ENCODE results near the gene F9.
"Not testable (repeated sequence)": the region's sequence is repeated elsewhere in the genome, so short reads cannot be mapped to it uniquely, and the experiment has no call there.

Gene F9

GRCh38 chrX:139530550-139530949 is at the start of gene F9:
F9 (plus strand) TSS chrX:139530739; CDS start chrX:139530765, 26 bp downstream.
- in situ Hi-C loops (cut with MboI; ENCODE audit: low sequenced_read_pairs): no loop called here

GRCh38 chrX:139483699-139484098 is 46.8 kb upstream of the F9 start:
- in situ Hi-C loops (cut with MboI; ENCODE audit: low sequenced_read_pairs): no loop called here

DNA sequence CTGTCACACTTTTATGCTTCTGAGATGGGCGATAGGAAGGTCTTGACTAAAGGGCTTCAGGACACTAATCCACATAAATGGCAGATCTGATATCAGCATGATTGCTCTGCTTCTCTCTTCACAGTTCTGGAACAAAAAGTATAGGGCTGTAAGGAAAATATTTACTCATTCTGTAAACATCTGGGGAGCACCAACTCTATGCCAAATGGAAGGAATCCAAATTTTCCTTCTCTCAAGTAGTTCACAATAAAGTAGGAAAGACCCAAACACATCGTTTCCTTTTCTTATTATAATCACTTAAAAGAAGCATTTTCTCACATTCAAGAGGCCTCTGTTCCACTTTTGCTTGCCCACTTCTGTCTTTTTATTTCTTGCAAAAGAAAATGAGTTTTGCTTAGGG is 45.9 kb upstream of the F9 start:
- in situ Hi-C loops (cut with MboI; ENCODE audit: low sequenced_read_pairs): no loop called here

DNA sequence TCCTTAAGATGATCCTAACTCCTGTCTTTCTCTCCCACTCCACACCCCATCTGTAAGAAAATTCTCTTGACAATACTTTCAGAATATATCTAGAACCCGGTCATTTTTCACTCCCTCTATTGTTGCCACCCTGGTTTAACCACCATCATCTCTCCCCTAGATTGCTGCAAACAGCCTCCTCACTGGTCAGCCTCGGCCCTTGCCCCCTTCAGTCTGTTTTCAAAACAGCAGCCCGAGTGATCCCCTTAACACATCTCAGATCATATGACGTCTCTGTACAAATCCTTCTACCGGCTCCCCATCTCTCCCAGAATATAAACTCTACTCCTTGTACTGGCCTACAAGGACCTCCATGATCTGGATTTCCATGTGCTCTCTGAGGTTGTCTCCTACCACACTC is 35.2 kb upstream of the F9 start:
- in situ Hi-C loops (cut with MboI; ENCODE audit: low sequenced_read_pairs): no loop called here

DNA sequence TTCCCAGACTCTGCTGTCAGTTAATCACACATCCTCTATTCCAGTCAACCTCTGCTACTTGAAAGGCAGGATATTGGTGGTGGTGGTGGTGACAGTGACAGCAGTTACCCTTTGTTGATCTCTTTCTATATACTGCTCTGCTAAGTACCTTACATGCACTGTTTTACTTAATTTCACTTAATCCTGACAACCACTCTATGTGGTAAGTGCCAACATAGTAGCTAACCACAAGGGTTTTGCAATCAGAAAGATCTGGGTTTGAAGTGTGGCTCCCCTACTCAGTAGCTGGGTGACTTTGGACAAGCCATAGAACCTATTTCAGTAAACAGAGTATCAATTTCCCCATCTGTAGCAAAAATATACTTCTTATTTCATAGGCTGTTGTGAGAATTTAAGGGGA is 24.2 kb upstream of the F9 start:
- in situ Hi-C loops (cut with MboI; ENCODE audit: low sequenced_read_pairs): no loop called here

GRCh38 chrX:139508099-139508498 is 22.4 kb upstream of the F9 start:
- in situ Hi-C loops (cut with MboI; ENCODE audit: low sequenced_read_pairs): no loop called here

DNA sequence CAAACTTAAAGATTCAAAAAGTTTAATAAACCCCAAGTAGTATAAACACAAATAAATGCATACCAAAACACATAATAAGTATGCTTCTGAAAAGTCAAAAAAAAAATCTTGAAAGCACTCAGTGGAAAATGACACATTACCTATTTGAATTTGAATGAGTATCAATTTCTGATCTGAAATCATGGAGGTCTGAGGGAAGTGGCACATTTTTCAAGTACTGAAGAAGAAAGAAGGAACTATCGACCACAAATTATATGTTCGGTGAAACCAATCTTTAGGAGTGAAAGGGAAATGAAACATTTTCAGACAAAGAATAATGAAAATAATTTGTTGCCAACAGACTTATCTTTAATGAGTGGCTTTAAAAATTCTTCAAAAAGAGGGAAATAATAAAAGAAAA is 12.1 kb upstream of the F9 start:
- in situ Hi-C loops (cut with MboI; ENCODE audit: low sequenced_read_pairs): no loop called here

DNA sequence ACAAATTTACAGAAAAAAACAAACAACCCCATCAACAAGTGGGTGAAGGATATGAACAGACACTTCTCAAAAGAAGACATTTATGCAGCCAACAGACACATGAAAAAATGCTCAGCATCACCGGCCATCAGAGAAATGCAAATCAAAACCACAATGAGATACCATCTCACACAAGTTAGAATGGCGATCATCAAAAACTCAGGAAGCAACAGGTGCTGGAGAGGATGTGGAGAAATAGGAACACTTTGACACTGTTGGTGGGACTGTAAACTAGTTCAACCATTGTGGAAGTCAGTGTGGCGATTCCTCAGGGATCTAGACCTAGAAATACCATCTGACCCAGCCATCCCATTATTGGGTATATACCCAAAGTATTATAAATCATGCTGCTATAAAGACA is 1.7 kb upstream of the F9 start:
- in situ Hi-C loops (cut with MboI; ENCODE audit: low sequenced_read_pairs): not testable (repeated sequence)

- in situ Hi-C loops (cut with MboI; ENCODE audit: low sequenced_read_pairs): no loop called here
Measured at GRCh38 chrX:139532834-139533233, 2.3 kb downstream of the F9 start.

DNA sequence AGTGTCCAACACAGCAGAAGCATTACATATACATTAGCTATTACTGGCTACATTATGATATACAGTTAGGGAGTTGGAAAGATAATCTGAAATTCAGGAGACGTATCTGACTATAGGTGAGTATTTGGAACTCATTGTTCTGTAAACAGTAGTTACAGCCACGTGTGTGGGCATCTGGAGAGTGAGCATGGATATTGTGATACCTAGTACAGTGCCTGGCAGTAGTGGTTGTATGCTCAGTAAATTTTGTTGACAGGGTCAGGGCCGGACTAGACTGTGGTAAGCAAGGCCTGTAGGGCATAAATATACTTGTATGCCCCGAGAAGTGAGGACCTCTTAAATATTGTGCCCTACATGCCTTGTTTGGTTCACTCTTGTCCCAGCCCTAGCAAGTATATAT is 2.9 kb downstream of the F9 start:
- in situ Hi-C loops (cut with MboI; ENCODE audit: low sequenced_read_pairs): no loop called here

DNA sequence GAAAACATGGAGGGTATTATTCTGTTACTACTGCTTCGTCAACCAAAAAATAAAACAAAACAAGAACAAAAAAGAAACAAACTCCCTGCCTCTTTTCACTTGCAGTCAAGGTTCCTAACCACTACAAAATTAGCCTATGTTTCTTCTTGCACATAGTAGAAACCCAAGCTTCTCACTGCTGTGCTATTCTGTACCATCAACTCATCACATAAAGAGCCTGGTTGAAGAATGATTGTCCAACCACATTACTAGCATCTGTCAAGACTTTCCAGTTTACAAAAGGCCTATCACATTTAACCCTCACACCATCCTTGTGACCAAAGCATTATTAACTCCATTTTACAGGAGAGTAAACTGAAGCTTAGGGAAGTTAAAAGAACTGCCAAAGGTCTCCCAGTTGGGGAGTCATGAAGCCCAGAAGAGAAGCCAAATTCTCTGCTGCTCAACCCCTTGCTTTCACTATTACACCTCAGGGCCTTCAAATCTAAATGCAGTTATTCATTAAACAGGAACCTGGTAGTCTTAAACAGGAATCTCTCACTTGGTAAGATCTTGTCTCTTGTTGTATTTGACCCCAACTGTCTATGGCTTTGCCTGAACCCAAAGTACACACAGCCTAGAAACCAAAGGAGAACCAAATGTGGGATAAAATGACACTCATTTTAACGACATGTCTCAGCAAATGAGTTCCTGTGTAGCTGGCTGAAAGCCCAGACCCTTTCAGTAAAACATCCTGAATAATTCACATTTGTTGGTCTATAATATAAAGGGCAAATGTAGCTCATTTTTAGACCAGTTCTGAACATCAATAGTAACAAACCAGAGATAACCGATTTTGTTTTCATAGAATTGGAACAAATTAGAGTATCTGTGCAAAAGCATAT is 8.6 kb downstream of the F9 start:
- in situ Hi-C loops (cut with MboI; ENCODE audit: low sequenced_read_pairs): no loop called here

GRCh38 chrX:139542652-139543051 is 12.1 kb downstream of the F9 start:
- in situ Hi-C loops (cut with MboI; ENCODE audit: low sequenced_read_pairs): no loop called here

GRCh38 chrX:139543920-139544319 is 13.4 kb downstream of the F9 start:
- in situ Hi-C loops (cut with MboI; ENCODE audit: low sequenced_read_pairs): no loop called here

DNA sequence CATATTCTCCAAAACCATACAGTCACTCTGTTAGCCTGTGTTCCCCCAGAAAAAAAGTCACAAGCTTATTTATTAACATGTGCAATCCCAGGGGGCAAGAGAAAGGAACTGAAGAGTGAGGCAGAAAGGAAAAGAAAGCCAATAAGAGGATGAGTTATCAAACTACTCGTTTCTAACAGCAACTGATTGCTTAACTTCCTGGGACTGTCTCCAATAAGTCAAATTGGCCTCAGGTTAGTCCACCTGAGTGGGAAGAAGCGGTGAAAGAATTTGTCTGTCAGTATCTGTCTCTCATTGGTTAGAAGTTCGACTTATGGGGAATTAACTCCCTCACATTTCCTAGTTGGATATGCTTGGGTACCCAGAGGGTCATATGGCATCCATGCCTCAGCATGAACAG is 14.1 kb downstream of the F9 start:
- in situ Hi-C loops (cut with MboI; ENCODE audit: low sequenced_read_pairs): no loop called here

DNA sequence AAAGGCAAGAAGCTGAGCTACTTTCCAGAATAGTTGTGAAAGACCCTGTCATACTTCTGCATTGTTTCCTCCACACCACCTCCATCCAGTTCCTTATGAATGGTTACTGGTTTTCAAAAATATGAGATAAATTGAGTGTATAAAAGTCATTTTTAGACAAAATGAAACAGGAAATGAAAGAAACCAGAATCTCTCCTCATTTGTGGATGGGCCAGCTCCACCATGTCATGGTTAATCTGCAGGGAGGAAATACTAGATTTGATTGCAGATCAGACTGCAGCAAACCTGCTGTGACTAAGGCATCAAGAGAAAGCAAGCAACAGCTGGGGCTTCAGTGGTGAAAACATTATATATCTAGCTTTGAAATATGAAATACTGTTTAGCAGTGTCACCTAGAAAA is 23.8 kb downstream of the F9 start:
- in situ Hi-C loops (cut with MboI; ENCODE audit: low sequenced_read_pairs): no loop called here

DNA sequence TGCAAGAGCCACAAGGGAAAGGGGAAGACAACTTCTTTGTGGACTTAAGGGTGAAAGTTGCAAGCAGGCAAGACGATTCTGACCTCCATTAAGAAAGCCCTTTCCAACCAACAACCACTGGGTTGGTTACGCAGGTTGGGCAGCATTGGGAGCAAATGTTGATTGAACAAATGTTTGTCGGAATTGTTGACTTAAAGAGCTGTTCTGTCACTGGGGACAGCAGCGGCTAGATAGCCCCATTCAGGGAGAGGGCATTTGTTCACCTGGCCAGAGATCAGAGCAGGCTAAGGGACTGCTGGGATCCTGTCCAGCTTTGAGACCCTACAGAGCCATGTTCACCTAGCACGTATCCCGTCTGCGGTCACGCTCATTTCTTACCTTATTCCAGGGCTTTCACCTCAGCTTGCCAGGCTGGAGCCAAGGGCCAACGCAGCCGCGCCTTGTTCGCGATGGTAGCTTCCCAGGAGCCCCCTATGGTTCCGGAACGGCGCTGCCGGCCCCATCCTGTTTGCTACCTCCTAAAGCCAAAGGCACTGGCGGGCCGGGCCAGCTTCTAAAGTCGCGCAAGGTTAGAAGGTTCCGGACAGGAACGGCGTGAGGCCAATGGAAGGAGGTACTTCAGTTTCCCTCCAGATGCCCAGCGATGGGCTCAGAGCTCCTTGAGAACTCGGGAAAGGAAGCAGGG is 24.6 kb downstream of the F9 start:
- in situ Hi-C loops (cut with MboI; ENCODE audit: low sequenced_read_pairs): no loop called here

GRCh38 chrX:139559383-139560042 is 29.0 kb downstream of the F9 start:
- in situ Hi-C loops (cut with MboI; ENCODE audit: low sequenced_read_pairs): no loop called here

DNA sequence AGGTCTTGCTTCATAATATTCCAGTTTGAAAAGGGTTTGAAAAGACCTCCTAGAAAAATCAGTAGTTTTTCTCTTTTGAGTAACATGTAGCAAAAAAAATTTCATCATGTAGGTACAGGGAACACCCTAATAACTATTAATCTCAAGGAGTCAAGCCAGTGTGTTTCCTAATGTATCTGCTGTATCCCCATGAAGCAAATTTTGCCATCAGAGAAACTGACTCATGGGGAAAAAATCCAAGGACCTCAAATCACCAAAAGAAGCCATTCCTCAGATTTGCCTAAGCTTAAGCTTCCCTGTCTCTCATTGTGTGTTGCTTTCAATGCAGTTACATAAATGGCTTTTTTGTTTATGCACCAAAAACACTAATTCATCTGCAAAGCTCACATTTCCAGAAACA is 29.7 kb downstream of the F9 start:
- in situ Hi-C loops (cut with MboI; ENCODE audit: low sequenced_read_pairs): no loop called here

DNA sequence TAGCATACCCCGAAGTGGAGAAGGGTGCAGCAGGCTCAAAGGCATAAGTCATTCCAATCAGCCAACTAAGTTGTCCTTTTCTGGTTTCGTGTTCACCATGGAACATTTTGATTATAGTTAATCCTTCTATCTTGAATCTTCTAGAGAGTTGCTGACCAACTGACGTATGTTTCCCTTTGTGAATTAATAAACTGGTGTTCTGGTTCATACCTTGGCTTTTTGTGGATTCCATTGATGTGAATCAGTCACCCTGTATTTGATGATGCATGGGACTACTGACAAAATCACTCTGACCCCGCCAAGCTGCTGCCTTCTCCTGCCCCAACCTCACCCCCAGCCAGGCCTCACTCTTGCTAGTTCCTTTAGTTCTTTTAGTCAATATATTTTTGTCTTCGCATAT is 32.7 kb downstream of the F9 start:
- in situ Hi-C loops (cut with MboI; ENCODE audit: low sequenced_read_pairs): no loop called here

- in situ Hi-C loops (cut with MboI; ENCODE audit: low sequenced_read_pairs): no loop called here
Measured at GRCh38 chrX:139566981-139567380, 36.4 kb downstream of the F9 start.

DNA sequence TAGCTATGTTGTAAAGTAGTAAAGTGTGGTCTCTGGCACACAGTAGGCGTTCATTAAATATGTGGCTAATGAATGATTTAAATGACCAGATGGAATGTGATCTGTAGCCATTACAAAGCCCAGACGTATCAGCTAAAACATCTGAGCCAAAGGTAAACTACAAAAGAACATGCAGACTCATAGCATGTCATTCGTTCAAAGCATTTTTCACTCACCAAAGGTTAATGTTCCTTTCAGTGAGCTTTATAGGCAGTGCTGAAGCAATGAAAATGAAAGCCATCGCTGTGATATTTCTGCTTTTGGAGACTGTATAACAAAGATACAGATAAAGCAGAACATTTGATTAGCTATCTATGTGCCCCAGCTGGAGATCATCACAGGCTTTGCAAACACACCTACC is 50.5 kb downstream of the F9 start:
- in situ Hi-C loops (cut with MboI; ENCODE audit: low sequenced_read_pairs): no loop called here

DNA sequence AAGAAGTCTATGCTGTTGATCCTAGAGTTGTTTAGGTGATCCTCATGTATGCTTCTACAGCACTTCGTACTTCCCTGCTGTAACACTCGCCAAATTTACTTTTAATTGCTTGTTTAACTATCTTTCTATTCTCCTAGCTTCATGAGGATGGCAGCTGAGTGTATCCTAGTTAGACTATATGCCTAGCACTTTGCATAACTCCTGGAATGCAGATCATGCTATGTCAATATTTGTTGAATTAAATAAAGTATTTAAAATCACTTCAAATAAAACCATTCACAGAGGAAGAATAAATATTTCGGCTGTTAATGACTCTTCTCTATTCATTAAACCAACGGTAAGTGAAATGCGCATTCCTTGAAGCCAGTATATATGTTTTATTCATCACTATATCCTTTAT is 55.1 kb downstream of the F9 start:
- in situ Hi-C loops (cut with MboI; ENCODE audit: low sequenced_read_pairs): no loop called here

Data from HL-60/S4 treated with phorbol 12-myristate 13-acetate at 8.2 ng/mL for 4 days and 3 days (cell line).